AG09309 (cell line): ENCODE results near the gene LACRT.

Source experiments
- DNase-seq: peaks from one replicate; pipeline ENCODE4 v3.0.0-alpha.2; 2010; ENCODE audit warnings: low read depth
- H3K4me3 ChIP-seq: 2 replicates; pipeline ENCODE4 v1.5.1; 2011; ENCODE audit warnings: mild to moderate bottlenecking, low read depth, low read length, moderate library complexity; ENCODE audit not compliant: control insufficient read depth
- CTCF ChIP-seq: IDR thresholded peaks from 2 replicates; pipeline ENCODE4 v1.5.1; 2011; ENCODE audit warnings: mild to moderate bottlenecking, low read depth, low read length, inconsistent platforms; ENCODE audit not compliant: insufficient read depth, control insufficient read depth; ENCODE audit errors: missing control alignments

LACRT gene

GRCh38 chr12:54634795-54635194 lies at the start of gene LACRT:
Gene LACRT, minus strand, starts transcription at chr12:54634895. Its CDS starts 54 bp downstream, at chr12:54634841.
- no peak for DNase-seq
- no peak within 1 kb of the TSS for H3K4me3 ChIP-seq
- TF ChIP-seq CTCF = no peak

GRCh38 chr12:54683398-54683797 lies 48.7 kb upstream of the LACRT start:
- no peak for DNase-seq
- no peak overlapping the region for H3K4me3 ChIP-seq
- no peak for TF ChIP-seq CTCF

GRCh38 chr12:54682674-54683073 lies 48.0 kb upstream of the LACRT start:
- no peak for DNase-seq
- H3K4me3 ChIP-seq = no peak overlapping the region
- no peak for TF ChIP-seq CTCF

- H3K4me3 ChIP-seq = no peak overlapping the region
- no peak for DNase-seq
- peak; percentile 38 for TF ChIP-seq CTCF
Measured at GRCh38 chr12:54680374-54680773, 45.7 kb upstream of the LACRT start.

- no peak for TF ChIP-seq CTCF
- no peak for DNase-seq
- no peak overlapping the region for H3K4me3 ChIP-seq
Measured at GRCh38 chr12:54678131-54678530, 43.4 kb upstream of the LACRT start.

- no peak for DNase-seq
Measured at GRCh38 chr12:54667945-54668344, 33.2 kb upstream of the LACRT start.

More at GRCh38 chr12:54667945-54668344, 33.2 kb upstream of the LACRT start:
- H3K4me3 ChIP-seq = no peak overlapping the region
- TF ChIP-seq CTCF = no peak
